ENCODE data around the gene CCT2. TPM values are rescaled to one million over a fixed set of nuclear protein-coding genes. Genes with fewer than 3 reads are reported as not detected.
"Not testable (repeated sequence)": the region's sequence is repeated elsewhere in the genome, so short reads cannot be mapped to it uniquely, and the experiment has no call there.

Gene CCT2
- polyA plus RNA-seq, 1 donor: 185 TPM

DNA sequence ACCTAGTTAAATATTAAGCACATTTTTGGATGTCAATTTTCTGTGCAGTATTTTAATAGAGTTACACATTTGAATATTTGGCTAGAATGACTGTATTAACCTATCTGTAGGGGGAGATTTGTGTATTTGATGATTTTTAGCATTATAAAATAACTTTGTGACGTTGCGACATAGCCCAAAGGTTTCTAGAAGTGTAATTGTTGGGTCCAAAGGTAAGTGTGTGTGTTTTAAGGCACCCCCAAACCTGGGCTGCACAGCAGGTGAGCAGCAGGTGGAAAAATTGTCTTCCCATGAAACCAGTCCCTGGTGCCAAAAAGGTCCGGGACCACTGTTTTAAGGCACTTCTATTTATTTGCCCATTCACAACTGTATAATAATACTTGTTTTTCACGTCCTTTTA is 3.3 kb downstream of the CCT2 start:
- no peak for DNase-seq (ENCODE audit: low read depth)

DNA sequence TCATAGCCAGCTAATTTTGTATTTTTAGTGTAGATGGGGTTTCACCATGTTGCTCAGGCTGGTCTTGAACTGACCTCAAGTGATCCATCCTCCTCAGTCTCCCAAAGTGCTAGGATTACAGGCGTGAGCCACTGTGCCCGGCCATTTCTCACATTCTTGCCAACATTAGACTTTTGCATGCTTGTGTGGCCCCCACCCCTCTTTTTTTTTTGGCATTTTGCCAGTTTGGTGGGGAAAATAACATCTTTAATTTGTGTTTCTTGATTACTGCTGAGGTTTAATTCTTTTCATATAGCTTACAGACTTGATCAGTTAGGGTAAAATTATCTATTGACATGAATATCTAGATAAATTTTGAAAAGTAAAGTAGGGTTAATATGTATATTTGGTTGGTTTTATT is 3.8 kb downstream of the CCT2 start:
- DNase-seq (ENCODE audit: low read depth): no peak

DNA sequence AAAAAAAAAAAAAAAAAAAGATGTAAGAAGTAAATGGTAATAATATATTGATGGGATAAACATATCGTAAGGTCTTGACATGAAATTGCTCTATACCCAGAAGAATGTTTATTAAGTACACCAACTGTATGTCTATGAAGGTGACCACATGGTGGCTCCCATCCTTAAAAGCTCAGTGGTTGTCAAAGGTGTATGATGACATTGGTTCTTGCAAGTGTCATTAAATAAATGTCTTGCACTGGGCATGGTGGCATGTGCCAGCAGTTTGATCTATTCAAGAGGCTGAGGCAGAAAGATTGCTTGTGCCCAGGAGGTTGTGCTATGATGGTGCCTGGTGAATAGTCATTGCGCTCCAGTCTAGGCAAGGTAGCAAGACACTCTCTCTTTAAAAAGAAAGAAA is 10.4 kb downstream of the CCT2 start:
- DNase-seq (ENCODE audit: low read depth): no peak

DNA sequence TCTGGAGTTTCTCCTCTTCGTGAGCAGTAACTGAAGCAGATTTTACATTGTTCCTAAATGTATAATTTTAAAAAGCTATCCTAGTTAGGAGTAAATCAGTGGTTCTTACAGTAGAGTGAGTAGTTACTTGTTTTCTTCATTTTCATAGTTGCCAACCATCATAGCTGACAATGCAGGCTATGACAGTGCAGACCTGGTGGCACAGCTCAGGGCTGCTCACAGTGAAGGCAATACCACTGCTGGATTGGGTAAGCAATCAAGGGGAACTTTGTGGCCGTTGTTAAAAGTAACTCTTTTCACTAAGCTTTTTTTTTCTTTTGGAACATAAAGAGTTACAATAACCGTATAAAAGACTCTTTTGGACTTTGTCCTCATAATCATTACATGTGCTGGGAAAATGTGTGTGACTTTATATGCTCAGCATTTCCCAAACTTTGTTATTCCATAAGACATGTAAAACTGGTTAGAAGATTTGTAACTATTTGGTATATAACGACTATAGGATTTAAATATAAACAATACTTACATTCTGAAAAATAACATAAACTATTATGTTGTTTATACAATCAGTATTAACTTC is 13.0 kb downstream of the CCT2 start:
- no peak for DNase-seq (ENCODE audit: low read depth)

DNA sequence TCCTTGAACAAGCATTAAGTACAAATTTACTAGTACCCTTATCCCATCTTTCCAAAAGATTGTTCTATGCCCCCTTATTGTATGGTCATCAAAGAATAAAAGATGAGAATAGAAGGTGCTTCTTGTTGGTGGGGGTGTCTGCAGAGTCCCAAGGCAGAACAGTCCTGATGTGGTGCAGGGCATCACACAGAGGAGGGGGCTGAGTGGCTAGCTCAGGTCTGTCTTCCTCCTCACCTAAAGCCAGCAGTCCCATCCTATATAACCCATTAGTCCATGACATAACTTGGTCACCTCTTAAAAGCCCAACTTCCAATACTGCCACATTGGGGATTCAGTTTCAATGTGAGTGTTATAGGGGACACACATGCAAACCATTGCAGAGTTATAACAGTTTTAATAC is 15.5 kb downstream of the CCT2 start:
- DNase-seq (ENCODE audit: low read depth): no peak

DNA sequence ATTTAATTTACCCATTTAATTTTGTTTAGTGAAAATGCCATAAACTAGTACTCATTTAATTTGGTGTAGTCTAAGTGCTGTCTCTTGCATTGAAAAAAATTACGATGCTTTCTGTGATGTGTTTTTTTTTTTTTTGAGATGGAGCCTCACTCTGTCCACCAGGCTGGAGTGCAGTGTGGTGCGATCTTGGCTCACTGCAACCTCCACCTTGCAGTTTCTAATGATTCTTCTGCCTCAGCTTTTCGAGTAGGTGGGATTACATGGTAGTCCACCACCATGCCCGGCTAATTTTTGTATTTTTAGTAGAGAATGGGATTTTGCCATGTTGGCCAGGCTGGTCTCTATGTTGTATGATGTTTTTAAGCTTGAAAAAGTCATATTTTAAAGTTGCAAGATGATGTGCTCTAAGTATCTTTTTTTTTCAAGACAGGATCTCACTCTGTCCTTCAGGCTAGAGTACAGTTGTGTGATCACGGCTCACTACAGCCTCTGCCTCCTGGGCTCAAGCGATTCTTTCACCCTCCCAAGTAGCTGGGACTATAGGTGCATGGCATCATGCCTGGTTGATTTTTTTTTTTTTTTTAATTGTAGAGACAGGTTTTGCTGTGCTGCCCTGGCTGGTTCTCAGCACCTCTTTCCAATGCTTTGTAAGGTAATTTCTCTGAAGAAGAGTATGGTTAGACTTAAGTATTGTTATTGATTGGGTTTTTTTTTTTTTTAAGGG is 16.9 kb downstream of the CCT2 start:
- DNase-seq (ENCODE audit: low read depth): no peak

DNA sequence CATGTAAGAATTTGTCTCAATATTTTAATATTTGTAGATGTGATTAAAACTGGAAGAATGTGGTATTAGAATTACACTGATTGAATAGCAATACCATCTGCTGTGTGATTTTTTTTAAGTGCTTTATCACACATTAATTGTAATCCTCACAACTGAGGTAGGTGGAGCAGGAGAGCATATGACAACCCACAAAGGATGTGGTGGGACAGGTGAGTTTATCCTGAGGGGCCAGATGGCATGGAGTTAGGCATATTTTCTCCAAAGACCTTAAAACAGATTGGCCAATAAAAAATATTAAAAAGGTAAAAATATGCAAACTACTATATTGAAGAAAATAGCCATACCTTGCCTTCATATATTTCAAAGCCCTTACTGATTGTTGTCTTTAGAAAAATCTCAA is 17.7 kb downstream of the CCT2 start:
- no peak for DNase-seq (ENCODE audit: low read depth)

DNA sequence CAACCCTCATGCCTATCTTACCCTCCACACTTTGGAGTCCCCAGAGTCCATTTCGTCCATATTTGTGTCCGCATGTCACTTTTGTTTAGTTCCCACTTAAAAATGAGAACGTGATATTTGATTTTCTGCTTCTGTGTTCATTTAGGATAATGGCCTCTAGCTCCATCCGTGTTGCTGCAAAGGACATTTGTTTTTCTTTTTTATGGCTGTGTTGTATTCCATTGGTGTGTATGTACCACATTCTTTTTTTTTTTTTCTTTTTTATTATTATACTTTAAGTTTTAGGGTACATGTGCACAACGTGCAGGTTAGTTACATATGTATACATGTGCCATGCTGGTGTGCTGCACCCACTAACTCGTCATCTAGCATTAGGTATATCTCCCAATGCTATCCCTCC is 18.3 kb downstream of the CCT2 start:
- not testable (repeated sequence) for DNase-seq (ENCODE audit: low read depth)

DNA sequence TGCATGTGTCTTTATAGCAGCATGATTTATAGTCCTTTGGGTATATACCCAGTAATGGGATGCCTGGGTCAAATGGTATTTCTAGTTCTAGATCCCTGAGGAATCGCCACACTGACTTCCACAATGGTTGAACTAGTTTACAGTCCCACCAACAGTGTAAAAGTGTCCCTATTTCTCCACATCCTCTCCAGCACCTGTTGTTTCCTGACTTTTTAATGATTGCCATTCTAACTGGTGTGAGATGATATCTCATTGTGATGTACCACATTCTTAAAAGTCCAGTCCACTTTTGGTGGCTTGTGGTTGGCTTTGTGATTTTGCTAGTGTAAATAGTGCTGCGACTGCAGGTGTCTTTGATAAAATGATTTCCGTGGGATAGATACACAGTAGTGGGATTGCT is 19.0 kb downstream of the CCT2 start:
- not testable (repeated sequence) for DNase-seq (ENCODE audit: low read depth)

DNA sequence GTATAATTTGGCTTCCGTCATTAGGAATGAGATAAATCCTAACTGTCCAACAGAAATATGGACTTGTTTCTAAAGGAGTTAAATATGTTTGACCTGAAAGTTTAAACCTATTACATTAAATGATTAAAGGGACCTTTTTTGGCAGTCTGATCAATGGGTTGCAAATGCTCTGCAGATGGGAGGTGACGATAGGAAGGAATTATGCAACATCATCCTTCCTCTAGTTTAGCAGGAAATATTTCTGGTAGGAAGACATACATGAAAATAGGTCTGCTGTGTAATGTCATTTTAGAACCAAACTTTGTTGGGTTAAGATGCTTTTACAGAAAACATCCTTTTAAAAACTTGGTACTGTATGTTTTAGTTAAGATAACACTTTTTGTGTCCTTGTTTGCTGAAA is 22.9 kb downstream of the CCT2 start:
- DNase-seq (ENCODE audit: low read depth): no peak

DNA sequence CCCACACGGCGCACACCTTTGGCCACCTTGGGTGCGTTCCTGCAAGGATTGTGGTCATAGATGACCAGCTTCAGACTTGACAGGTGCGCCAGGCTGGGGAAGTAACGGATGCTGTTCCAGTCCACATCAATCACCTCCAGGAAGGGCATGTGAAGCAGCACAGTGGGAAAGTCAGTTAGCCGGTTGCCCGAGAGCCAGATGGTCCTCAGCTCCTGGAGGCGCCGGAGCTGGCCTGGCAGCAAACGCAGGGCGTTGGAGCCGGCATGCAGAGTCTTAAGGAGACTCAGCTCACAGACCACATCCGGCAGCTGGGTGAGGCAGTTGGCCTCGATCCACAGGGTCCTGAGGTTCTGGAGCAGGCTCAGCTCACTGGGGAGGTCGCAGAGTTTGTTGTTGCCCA is 24.9 kb downstream of the CCT2 start:
- no peak for DNase-seq (ENCODE audit: low read depth)

DNA sequence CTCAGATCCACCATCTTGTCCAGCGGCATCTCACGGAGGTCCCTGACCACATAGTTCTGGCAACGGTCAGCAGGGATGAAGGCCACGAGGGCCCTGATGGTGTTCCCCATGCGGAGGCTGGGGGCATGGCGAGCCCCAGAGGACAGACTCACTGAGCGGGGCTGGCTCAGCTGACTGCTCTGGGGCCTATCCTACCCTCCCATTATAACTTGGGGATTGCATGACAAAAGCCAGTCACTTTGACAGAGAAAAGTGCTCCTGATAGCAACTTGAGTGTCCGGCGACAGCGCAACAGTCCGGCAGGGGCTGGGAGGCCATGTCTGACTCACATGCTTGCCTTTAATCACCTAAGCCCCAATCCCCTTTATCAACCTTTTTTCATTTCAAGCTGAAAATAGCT is 25.5 kb downstream of the CCT2 start, which contains the start of gene LRRC10:
TSS of gene LRRC10 (minus strand) at position 179 of the 400 bp plus-strand sequence. CDS start at position 110, 69 bp downstream.
- no peak for DNase-seq (ENCODE audit: low read depth)

DNA sequence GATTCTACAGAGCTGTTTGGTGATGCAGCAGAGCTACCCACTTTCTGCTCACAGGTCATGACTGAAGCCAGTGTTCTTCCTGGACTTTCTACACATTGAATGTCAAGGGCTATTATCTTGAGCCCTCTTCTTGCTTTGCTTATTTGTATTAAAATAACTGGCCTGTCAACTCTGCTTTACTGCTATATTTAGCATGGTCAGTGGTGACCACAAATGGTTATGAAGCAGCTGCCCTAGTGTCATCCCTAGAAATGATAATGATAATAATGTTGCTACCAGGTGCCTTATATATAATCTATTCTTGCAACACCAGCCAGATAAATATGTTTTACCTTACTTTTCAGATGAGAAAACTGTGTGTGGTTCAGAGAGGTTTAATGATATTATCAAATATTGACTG is 28.1 kb downstream of the CCT2 start:
- DNase-seq (ENCODE audit: low read depth): no peak

DNA sequence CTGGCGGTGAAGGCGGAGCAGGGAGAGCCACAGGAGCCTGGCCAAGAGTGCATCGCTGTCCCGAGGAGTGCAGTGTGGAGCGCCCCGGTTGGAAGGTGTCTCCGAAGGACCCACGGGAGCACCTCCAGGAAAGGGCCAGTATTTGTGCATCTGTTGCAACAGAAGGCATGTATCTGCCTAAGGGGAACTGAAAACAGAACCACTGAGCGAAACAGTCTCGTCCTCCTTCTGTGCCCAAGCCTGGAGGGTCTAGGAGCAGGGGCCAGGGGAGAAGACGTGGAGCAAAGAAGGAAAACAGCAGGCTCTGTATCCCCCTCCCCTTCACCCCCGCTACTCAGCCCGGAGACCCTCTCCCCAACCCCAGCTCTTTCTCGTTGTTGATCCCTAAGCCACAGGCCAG is 30.8 kb downstream of the CCT2 start:
- DNase-seq (ENCODE audit: low read depth): no peak

DNA sequence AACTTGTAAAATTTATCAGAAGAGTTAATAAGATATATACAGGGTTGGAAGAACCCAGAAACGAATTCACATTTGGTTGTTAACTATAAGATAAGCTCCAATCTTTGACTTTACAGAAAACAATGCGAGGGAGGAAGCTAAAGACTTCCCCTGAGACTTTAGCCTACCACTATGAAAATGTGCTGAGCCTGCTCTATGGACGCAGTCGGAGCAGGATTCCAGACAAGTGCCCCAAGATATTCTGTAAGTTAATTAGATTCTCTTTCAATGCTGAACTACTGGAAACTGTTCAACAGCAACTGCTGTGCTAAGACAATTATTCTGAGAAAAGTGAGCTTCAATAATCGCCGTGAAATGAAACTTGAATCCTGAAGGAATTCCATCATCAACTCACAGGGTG is 33.8 kb downstream of the CCT2 start:
- DNase-seq (ENCODE audit: low read depth): no peak

DNA sequence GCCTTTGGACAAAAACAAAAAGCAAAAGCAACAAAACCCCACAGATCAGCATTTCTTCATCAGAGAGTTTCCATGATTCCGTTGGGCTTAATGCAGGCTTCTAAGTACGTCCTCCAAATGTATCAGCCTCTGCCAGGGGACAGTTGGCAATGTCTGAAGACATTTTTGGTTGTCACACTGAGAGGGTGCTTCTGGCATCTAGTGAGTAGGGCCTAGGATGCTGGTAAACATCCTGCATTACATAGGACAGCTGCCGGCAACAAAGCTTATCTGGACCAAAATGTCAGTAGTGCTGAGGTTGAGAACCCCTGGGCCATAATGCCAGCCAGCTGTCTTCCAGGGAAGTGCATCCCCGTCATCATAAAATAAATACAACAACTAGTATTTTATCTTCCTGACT is 34.8 kb downstream of the CCT2 start:
- no peak for DNase-seq (ENCODE audit: low read depth)

DNA sequence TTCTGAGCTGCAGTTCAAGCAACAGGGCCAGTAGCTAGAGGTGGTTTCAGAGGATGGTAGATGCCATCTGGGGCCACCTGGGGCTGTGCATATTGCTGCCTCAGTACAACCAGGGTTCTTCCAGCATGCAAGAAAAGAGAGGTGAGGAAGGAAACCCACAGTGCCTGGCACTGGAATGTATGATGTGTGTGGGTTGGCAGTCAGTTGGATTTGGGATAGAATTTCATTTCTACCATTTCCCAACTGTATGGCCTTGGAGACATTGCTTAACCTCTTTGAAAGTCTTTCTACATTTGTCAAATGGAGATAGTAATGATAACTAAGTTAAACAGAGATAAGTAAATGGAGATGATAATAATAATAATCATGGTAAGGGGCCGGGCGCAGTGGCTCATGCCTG is 35.7 kb downstream of the CCT2 start:
- DNase-seq (ENCODE audit: low read depth): no peak

DNA sequence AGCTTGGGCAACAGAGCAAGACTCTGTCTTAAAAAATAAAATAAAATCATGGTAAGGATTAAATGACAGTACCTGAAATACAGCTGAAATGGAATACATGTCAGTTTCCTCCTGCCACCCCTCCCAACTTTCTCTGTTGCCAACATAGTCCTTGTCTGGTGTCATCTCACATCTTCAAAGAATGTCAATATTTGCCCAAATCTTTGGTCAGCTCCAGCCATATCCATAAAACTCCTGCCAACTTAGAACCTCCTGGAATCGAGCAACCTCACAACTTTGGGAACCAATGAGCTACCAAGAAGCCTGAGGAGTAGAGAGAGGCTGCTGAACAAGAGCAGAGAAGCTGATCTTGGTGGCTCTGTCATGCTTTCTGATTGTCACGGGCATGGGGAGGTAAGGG is 36.3 kb downstream of the CCT2 start:
- no peak for DNase-seq (ENCODE audit: low read depth)

DNA sequence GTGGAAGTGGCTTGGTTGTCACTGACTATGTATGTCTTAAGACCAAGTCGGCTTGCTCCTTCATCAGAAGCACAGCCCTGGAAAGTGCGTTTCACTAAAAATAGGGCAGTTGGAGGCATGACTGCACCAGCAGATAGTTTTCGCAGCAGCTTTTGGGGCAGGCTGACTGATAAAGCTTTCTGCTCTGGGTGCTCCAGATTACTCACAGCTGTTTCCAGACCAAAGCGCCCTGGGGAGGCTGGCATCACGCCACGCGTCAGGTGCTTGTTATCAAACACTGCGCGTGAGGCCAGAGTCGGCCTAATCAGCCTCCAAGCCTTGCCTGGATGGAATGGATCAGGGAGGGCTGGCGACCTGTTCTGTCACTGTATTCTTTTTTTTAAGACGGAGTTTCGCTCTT is 38.7 kb downstream of the CCT2 start:
- no peak for DNase-seq (ENCODE audit: low read depth)

DNA sequence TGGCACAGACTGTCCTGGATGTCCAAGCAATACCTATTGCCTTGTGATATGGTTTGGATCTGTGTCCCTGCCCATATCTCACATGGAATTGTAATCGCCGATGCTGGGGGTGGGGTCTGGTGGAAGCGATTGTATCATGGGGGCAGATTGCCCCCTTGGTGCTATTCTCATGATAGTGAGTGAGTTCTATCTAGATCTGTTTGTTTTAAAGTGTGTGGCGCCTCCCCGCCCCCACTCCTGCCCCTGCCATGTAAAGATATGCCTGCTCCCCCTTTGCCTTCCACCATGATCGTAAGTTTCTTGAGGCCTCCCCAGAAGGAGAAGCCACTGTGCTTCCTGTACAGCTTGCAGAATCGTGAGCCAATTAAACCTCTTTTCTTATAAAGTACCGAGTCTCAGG is 42.2 kb downstream of the CCT2 start:
- no peak for DNase-seq (ENCODE audit: low read depth)

DNA sequence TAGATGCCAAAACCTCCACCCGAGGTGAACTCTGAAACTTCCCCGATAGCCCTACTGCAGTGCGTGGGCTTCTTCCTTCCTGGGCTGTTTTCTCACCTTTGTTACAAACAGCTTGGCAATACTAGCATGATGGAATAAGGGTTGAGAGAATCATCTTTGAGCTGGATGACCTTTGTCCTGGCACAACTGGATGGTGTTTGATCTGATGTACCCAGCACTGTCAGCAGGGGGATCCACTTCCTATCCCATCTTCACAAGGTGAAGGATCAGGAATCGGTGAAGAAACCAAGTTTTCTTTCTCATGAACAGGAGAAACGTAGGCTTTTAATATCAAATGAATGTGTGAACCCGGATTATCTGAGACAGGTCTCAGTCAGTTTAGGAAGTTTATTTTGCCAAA is 44.9 kb downstream of the CCT2 start:
- no peak for DNase-seq (ENCODE audit: low read depth)

DNA sequence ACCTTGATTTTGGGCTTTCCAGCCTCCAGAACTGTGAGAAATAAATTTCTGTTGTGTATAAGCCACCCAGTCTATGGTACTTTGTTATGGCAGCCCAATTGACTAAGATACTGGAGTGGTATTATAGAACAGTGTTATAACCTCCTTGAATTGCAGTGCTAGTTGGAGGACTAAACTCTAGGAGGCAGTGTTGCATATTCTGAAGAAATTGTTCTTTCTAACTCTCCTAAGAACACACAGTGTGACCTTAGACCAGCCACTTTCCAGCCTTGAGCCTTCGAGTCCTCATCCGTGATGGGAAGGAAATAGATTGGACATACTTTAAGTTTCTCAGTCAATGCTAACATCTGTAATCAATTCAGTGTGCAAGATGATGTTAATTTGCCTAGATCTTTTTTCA is 47.8 kb downstream of the CCT2 start:
- DNase-seq (ENCODE audit: low read depth): no peak

DNA sequence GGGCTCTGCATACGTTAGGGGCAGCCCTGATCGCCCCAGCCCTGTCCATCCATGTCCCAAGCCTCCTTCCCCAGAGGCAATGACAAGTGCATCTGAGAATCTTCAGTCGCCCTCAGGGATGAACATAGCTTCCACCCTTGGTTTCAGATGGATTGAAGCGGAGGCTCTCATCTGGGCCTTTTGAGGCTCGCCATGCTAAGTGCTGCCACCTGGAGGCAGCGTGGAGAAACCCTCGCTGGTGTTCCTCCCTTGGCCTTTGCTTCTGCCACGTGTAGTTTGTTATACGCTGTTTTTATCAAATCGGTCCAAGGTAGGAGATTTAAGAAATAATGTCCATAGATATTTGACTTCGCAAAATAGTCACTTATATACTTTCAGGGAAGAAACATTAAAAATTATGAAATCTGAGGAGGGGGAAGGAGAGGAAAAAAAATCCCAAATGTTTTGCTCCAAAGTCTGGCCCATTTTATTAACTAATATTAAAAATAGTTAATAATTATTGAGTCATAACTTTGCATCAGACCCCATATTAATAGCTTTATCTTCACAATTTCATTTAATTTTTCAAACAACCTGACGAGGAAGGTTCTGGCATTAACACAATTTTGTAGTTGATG is 54.2 kb downstream of the CCT2 start:
- DNase-seq (ENCODE audit: low read depth): no peak

Data from forelimb muscle (tissue), 1 donor.